Brain microvascular endothelial cell (primary cell): Measurements from ENCODE around the gene PTPRN2.

Experiments
- DNase-seq: peaks from one replicate; pipeline ENCODE4 v3.0.0-alpha.2; 2020
- H3K27ac ChIP-seq: fragments of 250-450 bp; sonication (Bioruptor Pico); 2 replicates; pipeline ENCODE4 v1.5.1; 2020; ENCODE audit warnings: mild to moderate bottlenecking, moderate library complexity
- H3K27me3 ChIP-seq: fragments of 250-450 bp; sonication (Bioruptor Pico); replicated peaks from 2 replicates; pipeline ENCODE4 v1.5.1; 2020; ENCODE audit warnings: mild to moderate bottlenecking
- H3K36me3 ChIP-seq: fragments of 250-450 bp; sonication (Bioruptor Pico); replicated peaks from 2 replicates; pipeline ENCODE4 v1.5.1; 2020; ENCODE audit warnings: mild to moderate bottlenecking
- H3K4me3 ChIP-seq: 2 replicates; pipeline ENCODE4 v1.5.1; 2011; ENCODE audit warnings: low read depth, mild to moderate bottlenecking, control low read depth, low read length, moderate library complexity
- CTCF ChIP-seq: IDR thresholded peaks from 2 replicates; pipeline ENCODE4 v1.5.1; 2011; ENCODE audit warnings: low read depth, mild to moderate bottlenecking, moderate library complexity, low read length, control low read depth, inconsistent platforms; ENCODE audit errors: missing control alignments
- in situ Hi-C: cut with HindIII; loops from 2 replicates; pipeline ENCODE4 v1.10.0; 2017; ENCODE audit warnings: low sequenced_read_pairs, low pct_ligation_motif_present

PTPRN2 gene

GRCh38 chr7:158073845-158074840 lies 513.5 kb downstream of the PTPRN2 start:
- H3K4me3 ChIP-seq: no peak overlapping the region
- H3K27me3 ChIP-seq: no peaks in the 10 kb centered on the region
- TF ChIP-seq CTCF: no peak
- no peak overlapping the region for H3K27ac ChIP-seq
- in situ Hi-C loops: no loop called here
- no peaks in the 10 kb centered on the region for H3K36me3 ChIP-seq
- no peak for DNase-seq

GRCh38 chr7:158072991-158073730 lies 514.5 kb downstream of the PTPRN2 start:
- in situ Hi-C loops: no loop called here
- H3K27me3 ChIP-seq: no peaks in the 10 kb centered on the region
- H3K36me3 ChIP-seq: no peaks in the 10 kb centered on the region
- no peak for TF ChIP-seq CTCF
- H3K4me3 ChIP-seq: no peak overlapping the region
- DNase-seq: no peak
- H3K27ac ChIP-seq: no peak overlapping the region

- H3K4me3 ChIP-seq: no peak overlapping the region
- no peak for DNase-seq
- no peaks in the 10 kb centered on the region for H3K27me3 ChIP-seq
- in situ Hi-C loops: no loop called here
- H3K27ac ChIP-seq: no peak overlapping the region
- H3K36me3 ChIP-seq: no peaks in the 10 kb centered on the region
- no peak for TF ChIP-seq CTCF
Measured at GRCh38 chr7:158070222-158070920, 517.3 kb downstream of the PTPRN2 start.

GRCh38 chr7:158068853-158069252 lies 518.8 kb downstream of the PTPRN2 start:
- no peak for DNase-seq
- in situ Hi-C loops: no loop called here
- no peaks in the 10 kb centered on the region for H3K27me3 ChIP-seq
- H3K4me3 ChIP-seq: no peak overlapping the region
- no peak for TF ChIP-seq CTCF
- no peak overlapping the region for H3K27ac ChIP-seq
- H3K36me3 ChIP-seq: no peaks in the 10 kb centered on the region

- no peak for DNase-seq
- in situ Hi-C loops: no loop called here
- Histone ChIP-seq H3K4me3 (no peak overlapping the region), H3K27ac (no peak overlapping the region), H3K36me3 (no peaks in the 10 kb centered on the region), H3K27me3 (no peaks in the 10 kb centered on the region)
- no peak for TF ChIP-seq CTCF
Measured at GRCh38 chr7:158067931-158068482, 519.6 kb downstream of the PTPRN2 start.
